Uterine smooth muscle cell (primary cell): Measurements from ENCODE around the gene OR4X2. TPM values are rescaled to one million over a fixed set of nuclear protein-coding genes. Genes with fewer than 3 reads are reported as not detected.

ENCODE experiments used
- total RNA-seq: library from RNA; depleted of rRNA; stranded (reverse); fragments of >200 nt; gene quantifications from 2 replicates; pipeline ENCODE4 v1.2.3, GENCODE V29; 2014

The OR4X2 gene, protein sequence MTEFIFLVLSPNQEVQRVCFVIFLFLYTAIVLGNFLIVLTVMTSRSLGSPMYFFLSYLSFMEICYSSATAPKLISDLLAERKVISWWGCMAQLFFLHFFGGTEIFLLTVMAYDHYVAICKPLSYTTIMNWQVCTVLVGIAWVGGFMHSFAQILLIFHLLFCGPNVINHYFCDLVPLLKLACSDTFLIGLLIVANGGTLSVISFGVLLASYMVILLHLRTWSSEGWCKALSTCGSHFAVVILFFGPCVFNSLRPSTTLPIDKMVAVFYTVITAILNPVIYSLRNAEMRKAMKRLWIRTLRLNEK
- not detected in 2 replicates for total RNA-seq

DNA sequence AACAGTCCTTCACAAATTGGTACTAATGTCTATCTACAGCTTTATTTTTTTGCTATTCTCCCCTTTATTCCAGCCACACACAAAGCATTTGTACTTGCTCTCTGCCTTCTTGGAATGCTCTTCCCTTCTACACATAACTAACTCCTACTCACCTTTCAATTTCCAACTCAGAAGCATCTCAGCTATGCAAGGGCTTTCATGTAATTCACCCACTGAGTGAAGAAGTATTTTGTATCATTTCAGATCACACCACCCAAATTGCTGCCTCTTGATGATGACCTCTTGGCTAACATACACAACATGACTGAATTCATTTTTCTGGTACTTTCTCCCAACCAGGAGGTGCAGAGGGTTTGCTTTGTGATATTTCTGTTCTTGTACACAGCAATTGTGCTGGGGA is at the start of gene OR4X2:
TSS of gene OR4X2 (plus strand) at position 301 of the 400 bp plus-strand sequence. CDS start at position 301, 0 bp downstream.

DNA sequence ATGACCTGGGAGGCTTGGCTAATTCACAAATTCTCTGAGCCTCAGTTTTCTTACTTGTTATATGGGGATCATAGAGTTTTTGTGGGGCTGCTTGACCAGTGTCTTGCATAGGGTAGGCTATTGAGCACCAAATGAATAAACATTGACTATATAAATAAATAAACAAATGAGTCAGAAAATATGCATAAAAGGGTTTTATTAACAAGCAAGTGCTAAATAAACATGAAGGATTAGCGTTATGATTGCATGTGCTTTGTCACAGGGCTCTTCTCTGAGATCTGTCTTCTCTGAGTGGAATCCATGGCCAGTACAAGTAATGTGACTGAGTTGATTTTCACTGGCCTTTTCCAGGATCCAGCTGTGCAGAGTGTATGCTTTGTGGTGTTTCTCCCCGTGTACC is 28.4 kb upstream of the OR4X2 start, which contains the start of gene OR4B1:
TSS of gene OR4B1 (plus strand) at position 301 of the 400 bp plus-strand sequence. CDS start at position 301, 0 bp downstream.

DNA sequence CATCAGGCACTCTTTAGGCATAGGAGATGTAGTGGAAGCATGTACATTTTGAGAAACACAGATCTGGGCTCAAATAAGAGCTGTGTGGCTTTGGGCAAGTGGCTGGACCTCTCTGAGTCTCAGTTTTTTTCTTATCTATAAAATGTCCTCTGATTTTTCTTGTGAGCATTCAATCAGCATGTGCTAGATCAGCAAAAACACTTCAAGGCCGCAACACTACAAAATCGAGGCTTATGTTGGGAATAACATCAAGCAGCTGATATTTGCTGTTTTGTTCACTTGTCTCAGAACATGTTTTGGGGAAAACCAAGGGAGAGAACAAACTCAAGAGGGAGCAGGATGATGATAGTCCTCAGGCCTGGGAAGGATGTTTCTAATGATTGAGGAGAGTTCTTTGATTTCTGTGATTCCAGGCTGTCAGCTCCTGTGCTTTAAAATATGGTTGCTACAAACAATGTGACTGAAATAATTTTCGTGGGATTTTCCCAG is 18.6 kb downstream of the OR4X2 start, which contains the start of gene OR4X1:
TSS of gene OR4X1 (plus strand) at position 439 of the 489 bp plus-strand sequence. CDS start at position 439, 0 bp downstream.

Other genes starting within 250 kb of the OR4X2 start
- gene OR4B1, start 28.3 kb upstream of the OR4X2 start, total RNA-seq, result not detected in 2 replicates
- gene OR4X1, start 18.8 kb downstream of the OR4X2 start, total RNA-seq, result not detected in 2 replicates
- not detected in 2 replicates for gene OR4S1, start 61.1 kb downstream of the OR4X2 start, total RNA-seq
- gene OR4C3, start 79.8 kb downstream of the OR4X2 start, total RNA-seq, result not detected in 2 replicates
- not detected in 2 replicates for gene OR4C5, start 121.4 kb downstream of the OR4X2 start, total RNA-seq
- gene OR4A47, start 243.7 kb downstream of the OR4X2 start, total RNA-seq, result not detected in 2 replicates